ENCODE measurements around the gene UBASH3B.
A peak's percentile ranks its signal among the peaks of the same experiment; 100 is the strongest.

The UBASH3B gene

GRCh38 chr11:122649116-122649515 is 6.4 kb upstream of the UBASH3B start:
- H3K9me3 ChIP-seq (ENCODE audit: control insufficient read depth in 2 of 2, low read length in 2 of 2), result no peaks in the 10 kb centered on the region
- no peak overlapping the region for H3K27ac ChIP-seq (ENCODE audit: low read length)
- H3K4me1 ChIP-seq (ENCODE audit: control insufficient read depth, insufficient read depth, low read length), result no peaks in the 10 kb centered on the region
- H3K27me3 ChIP-seq (ENCODE audit: control insufficient read depth in 1 of 2, insufficient read depth in 2 of 2, low read length in 2 of 2), result peaks cover 0 to 5% of the 10 kb centered on the region in 2 donors
- H3K9ac ChIP-seq (ENCODE audit: low read length in 2 of 2), result no peak overlapping the region
- H3K4me3 ChIP-seq (ENCODE audit: low read length in 2 of 2), result no peak overlapping the region
- H3K36me3 ChIP-seq (ENCODE audit: control insufficient read depth in 2 of 2, insufficient read depth in 2 of 2, low read length in 2 of 2), result no peaks in the 10 kb centered on the region

GRCh38 chr11:122650619-122651018 is 4.9 kb upstream of the UBASH3B start:
- Histone ChIP-seq H3K36me3 (ENCODE audit: control insufficient read depth in 2 of 2, insufficient read depth in 2 of 2, low read length in 2 of 2) (no peaks in the 10 kb centered on the region), H3K27me3 (ENCODE audit: control insufficient read depth in 1 of 2, insufficient read depth in 2 of 2, low read length in 2 of 2) (peaks cover 0 to 5% of the 10 kb centered on the region in 2 donors), H3K9ac (ENCODE audit: low read length in 2 of 2) (no peak overlapping the region), H3K4me1 (ENCODE audit: control insufficient read depth, insufficient read depth, low read length) (peaks cover 6% of the 10 kb centered on the region), H3K9me3 (ENCODE audit: control insufficient read depth in 2 of 2, low read length in 2 of 2) (no peaks in the 10 kb centered on the region), H3K27ac (ENCODE audit: low read length) (no peak overlapping the region), H3K4me3 (ENCODE audit: low read length in 2 of 2) (no peak overlapping the region)

DNA sequence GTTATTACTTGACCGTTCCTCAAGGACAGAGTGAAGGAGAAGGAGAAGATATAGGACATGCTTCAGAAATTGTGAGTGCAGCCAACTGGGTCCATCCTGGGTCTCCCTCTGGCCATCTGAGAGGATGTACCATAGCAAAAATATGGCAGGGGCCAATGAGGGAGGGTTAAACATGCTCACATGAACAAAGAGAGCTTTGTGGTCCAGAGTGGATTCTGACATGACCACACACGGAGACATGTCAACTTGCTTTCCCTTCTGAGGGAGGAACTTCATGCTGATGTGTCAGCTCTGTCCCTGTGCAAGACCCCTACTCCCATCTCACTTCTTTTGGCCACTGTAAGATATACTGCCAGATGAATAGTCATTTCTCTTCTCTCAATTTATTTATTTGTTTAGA is 3.0 kb upstream of the UBASH3B start:
- no peak overlapping the region for H3K27ac ChIP-seq (ENCODE audit: low read length)
- H3K4me3 ChIP-seq (ENCODE audit: low read length in 2 of 2), result no peak overlapping the region
- H3K4me1 ChIP-seq (ENCODE audit: control insufficient read depth, insufficient read depth, low read length), result peaks cover 15% of the 10 kb centered on the region
- H3K9ac ChIP-seq (ENCODE audit: low read length in 2 of 2), result no peak overlapping the region
- no peaks in the 10 kb centered on the region for H3K36me3 ChIP-seq (ENCODE audit: control insufficient read depth in 2 of 2, insufficient read depth in 2 of 2, low read length in 2 of 2)
- H3K9me3 ChIP-seq (ENCODE audit: control insufficient read depth in 2 of 2, low read length in 2 of 2), result no peaks in the 10 kb centered on the region
- peaks cover 0 to 5% of the 10 kb centered on the region in 2 donors for H3K27me3 ChIP-seq (ENCODE audit: control insufficient read depth in 1 of 2, insufficient read depth in 2 of 2, low read length in 2 of 2)

DNA sequence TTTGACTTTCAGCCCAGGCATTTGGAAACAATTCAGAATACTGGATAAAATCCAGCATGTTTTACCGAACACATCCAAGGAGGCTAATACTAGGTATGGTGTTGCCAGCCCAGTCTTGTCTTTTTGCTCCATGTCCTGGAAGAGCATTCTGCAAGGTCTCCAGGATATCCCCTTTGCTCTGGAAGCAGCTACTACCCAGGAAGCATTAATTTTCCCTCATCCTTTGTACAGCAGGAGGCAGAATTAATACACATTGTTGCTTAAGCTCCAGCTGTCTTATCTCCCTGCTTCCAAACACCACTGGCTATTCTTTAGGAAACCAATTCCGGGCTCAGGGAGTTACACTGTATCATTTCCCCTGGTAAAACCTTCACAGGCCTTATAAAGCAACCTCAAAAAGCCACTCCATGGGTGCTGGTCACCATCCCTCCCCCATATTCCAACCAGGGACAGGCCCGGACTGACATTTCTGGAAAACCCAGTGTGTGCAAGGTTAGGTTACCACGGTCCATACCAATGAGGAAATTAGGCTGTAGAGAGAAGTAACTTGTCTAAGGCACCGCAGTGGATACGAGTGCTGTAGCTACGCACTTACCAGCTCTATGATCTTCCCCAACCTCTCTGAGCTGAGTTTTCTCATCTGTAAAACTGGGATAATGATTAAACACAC is 1.5 kb upstream of the UBASH3B start:
- Histone ChIP-seq H3K9ac (ENCODE audit: low read length in 2 of 2) (no peak overlapping the region), H3K27me3 (ENCODE audit: control insufficient read depth in 1 of 2, insufficient read depth in 2 of 2, low read length in 2 of 2) (peaks cover 0 to 5% of the 10 kb centered on the region in 2 donors), H3K4me3 (ENCODE audit: low read length in 2 of 2) (no peak overlapping the region), H3K27ac (ENCODE audit: low read length) (no peak overlapping the region), H3K4me1 (ENCODE audit: control insufficient read depth, insufficient read depth, low read length) (peaks cover 15% of the 10 kb centered on the region), H3K36me3 (ENCODE audit: control insufficient read depth in 2 of 2, insufficient read depth in 2 of 2, low read length in 2 of 2) (no peaks in the 10 kb centered on the region), H3K9me3 (ENCODE audit: control insufficient read depth in 2 of 2, low read length in 2 of 2) (no peaks in the 10 kb centered on the region)

GRCh38 chr11:122656073-122656630 is 630 bp downstream of the UBASH3B start:
- Histone ChIP-seq H3K9me3 (ENCODE audit: control insufficient read depth in 2 of 2, low read length in 2 of 2) (no peaks in the 10 kb centered on the region), H3K9ac (ENCODE audit: low read length in 2 of 2) (peak overlapping the region; percentile 47 to 77), H3K4me3 (ENCODE audit: low read length in 2 of 2) (peak overlapping the region; percentile 80 to 82), H3K27ac (ENCODE audit: low read length) (peak overlapping the region; percentile 78), H3K27me3 (ENCODE audit: control insufficient read depth in 1 of 2, insufficient read depth in 2 of 2, low read length in 2 of 2) (peaks cover 0 to 5% of the 10 kb centered on the region in 2 donors), H3K4me1 (ENCODE audit: control insufficient read depth, insufficient read depth, low read length) (peaks cover 15% of the 10 kb centered on the region), H3K36me3 (ENCODE audit: control insufficient read depth in 2 of 2, insufficient read depth in 2 of 2, low read length in 2 of 2) (no peaks in the 10 kb centered on the region)

DNA sequence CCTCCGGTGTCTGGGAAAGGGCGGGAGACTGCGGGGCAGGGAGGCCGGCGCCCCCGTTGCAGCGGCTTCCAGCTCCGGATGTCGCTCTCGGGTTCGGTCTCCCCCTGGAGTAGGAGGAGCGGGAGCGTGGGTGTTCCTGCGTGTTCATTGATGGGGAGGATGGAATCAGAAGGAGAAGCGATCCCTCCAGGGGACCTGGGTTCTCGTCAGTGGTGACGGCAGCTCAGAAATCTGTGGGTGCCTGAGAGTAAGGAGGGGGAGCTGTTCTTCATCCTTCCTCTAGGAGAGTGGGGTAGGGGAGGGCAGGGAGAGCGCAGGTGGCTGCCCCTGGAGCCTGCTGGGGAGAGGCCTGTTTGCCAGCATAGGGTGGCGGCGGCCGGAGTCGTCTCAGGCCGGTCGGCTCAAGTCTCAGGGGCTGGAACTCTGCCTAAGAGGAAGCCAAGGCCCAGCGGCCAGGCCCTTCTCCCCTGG is 1.1 kb downstream of the UBASH3B start:
- Histone ChIP-seq H3K4me1 (ENCODE audit: control insufficient read depth, insufficient read depth, low read length) (peaks cover 15% of the 10 kb centered on the region), H3K36me3 (ENCODE audit: control insufficient read depth in 2 of 2, insufficient read depth in 2 of 2, low read length in 2 of 2) (no peaks in the 10 kb centered on the region), H3K4me3 (ENCODE audit: low read length in 2 of 2) (peak overlapping the region; percentile 80 to 82), H3K27ac (ENCODE audit: low read length) (peak overlapping the region; percentile 18), H3K9ac (ENCODE audit: low read length in 2 of 2) (peak overlapping the region in 1 of 2 donors; percentile 77), H3K27me3 (ENCODE audit: control insufficient read depth in 1 of 2, insufficient read depth in 2 of 2, low read length in 2 of 2) (peaks cover 0 to 3% of the 10 kb centered on the region in 2 donors), H3K9me3 (ENCODE audit: control insufficient read depth in 2 of 2, low read length in 2 of 2) (no peaks in the 10 kb centered on the region)

DNA sequence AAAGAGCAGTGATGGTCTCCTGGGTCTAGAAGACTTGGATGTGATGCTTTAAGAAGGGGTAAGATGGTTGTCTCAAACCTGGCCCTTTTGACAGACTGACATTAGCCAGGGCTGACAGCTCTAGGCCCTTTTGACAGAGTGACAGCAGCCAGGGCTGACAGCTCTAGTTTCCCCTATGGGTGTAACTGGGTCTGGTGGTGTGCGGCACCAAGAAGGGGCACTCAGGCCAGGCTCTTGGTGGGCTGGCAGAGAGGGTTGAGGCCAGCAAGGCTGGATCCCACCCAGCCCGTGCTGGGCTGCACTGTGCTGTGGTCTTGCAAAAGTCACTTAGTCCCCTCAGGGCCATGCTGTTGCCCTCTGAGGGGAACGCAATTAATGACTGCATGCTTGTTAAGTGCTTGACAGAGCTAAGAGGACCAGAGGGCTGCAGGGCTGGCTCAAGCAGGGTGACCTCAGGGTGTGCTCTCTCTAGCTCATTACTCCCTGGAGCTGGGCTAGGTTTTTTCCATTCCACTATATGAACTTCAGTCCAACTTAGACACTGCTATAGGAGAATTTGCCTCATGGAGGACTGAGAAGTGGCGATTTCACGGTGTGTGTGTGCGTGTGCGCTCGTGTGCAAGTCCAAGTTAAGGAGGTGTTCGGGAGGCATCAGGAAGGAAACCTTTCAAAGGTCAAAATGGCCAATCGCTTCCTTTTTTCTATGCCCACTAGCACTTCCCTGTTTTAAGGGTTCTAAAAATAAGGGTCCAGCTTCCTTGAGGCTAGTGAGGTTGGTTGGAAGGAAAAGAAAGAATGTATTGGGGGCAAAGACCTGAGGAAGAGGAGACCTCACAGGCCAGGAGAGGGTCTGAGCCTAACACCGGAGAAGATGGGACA is 4.4 kb downstream of the UBASH3B start:
- no peaks in the 10 kb centered on the region for H3K36me3 ChIP-seq (ENCODE audit: control insufficient read depth in 2 of 2, insufficient read depth in 2 of 2, low read length in 2 of 2)
- H3K27ac ChIP-seq (ENCODE audit: low read length), result no peak overlapping the region
- H3K4me1 ChIP-seq (ENCODE audit: control insufficient read depth, insufficient read depth, low read length), result peaks cover 15% of the 10 kb centered on the region
- H3K9me3 ChIP-seq (ENCODE audit: control insufficient read depth in 2 of 2, low read length in 2 of 2), result no peaks in the 10 kb centered on the region
- no peaks in the 10 kb centered on the region for H3K27me3 ChIP-seq (ENCODE audit: control insufficient read depth in 1 of 2, insufficient read depth in 2 of 2, low read length in 2 of 2)
- H3K4me3 ChIP-seq (ENCODE audit: low read length in 2 of 2), result no peak overlapping the region
- H3K9ac ChIP-seq (ENCODE audit: low read length in 2 of 2), result no peak overlapping the region

GRCh38 chr11:122661182-122661945 is 5.8 kb downstream of the UBASH3B start:
- Histone ChIP-seq H3K9ac (ENCODE audit: low read length in 2 of 2) (no peak overlapping the region), H3K4me3 (ENCODE audit: low read length in 2 of 2) (no peak overlapping the region), H3K4me1 (ENCODE audit: control insufficient read depth, insufficient read depth, low read length) (peaks cover 11% of the 10 kb centered on the region), H3K27ac (ENCODE audit: low read length) (no peak overlapping the region), H3K27me3 (ENCODE audit: control insufficient read depth in 1 of 2, insufficient read depth in 2 of 2, low read length in 2 of 2) (no peaks in the 10 kb centered on the region), H3K36me3 (ENCODE audit: control insufficient read depth in 2 of 2, insufficient read depth in 2 of 2, low read length in 2 of 2) (no peaks in the 10 kb centered on the region), H3K9me3 (ENCODE audit: control insufficient read depth in 2 of 2, low read length in 2 of 2) (no peaks in the 10 kb centered on the region)

DNA sequence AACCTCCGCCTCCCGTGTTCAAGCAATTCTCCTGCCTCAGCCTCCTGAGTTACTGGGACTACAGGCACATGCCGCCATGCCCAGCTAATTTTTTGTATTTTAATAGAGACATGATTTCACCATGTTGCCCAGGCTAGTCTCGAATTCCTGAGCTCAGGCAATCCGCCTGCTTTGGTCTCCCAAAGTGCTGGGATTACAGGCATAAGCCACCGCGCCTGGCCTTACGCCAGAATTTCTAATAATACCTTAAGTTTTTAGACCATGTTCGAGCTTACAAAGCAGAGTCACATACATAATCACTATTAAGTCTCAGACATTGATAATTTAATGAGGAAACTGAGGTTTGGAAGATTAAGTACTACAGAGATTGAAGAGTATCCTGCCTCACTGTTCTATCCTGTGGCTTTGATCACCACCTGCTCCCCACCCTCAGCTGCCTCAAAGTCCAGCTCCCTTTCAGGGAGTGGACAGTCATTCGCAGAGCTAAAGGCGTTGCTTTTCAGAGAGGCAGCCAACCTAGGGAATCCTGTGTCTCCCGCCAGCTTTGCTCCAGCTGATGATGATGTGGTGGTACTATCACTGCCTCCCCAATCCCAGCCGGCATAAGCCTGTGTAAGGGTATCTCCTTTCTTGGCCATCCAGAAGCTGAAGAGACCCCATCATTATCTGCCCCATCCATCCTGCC is 7.7 kb downstream of the UBASH3B start:
- no peak overlapping the region for H3K4me3 ChIP-seq (ENCODE audit: low read length in 2 of 2)
- no peak overlapping the region for H3K27ac ChIP-seq (ENCODE audit: low read length)
- no peaks in the 10 kb centered on the region for H3K27me3 ChIP-seq (ENCODE audit: control insufficient read depth in 1 of 2, insufficient read depth in 2 of 2, low read length in 2 of 2)
- H3K9ac ChIP-seq (ENCODE audit: low read length in 2 of 2), result no peak overlapping the region
- H3K9me3 ChIP-seq (ENCODE audit: control insufficient read depth in 2 of 2, low read length in 2 of 2), result no peaks in the 10 kb centered on the region
- H3K36me3 ChIP-seq (ENCODE audit: control insufficient read depth in 2 of 2, insufficient read depth in 2 of 2, low read length in 2 of 2), result no peaks in the 10 kb centered on the region
- peaks cover 2% of the 10 kb centered on the region for H3K4me1 ChIP-seq (ENCODE audit: control insufficient read depth, insufficient read depth, low read length)

DNA sequence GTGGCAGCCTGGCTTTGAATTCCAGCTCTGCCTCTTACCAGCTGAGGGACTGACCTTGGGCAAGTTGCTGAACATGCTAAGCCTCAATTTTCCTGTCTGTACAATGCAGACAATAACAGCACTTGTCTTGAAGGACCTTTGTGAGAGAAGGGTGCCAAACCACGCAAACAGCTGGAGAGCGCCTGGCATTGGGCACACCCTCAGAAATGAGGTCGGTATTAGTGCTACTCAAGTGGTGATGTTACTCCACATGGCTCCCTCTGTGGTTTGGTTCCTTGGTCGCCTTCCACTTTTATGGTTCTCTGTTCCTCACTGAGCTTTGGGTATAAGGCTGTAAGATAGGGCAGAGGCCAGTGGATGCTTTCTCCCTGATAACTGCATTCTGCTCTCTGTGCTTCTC is 8.2 kb downstream of the UBASH3B start:
- no peaks in the 10 kb centered on the region for H3K36me3 ChIP-seq (ENCODE audit: control insufficient read depth in 2 of 2, insufficient read depth in 2 of 2, low read length in 2 of 2)
- no peak overlapping the region for H3K9ac ChIP-seq (ENCODE audit: low read length in 2 of 2)
- no peaks in the 10 kb centered on the region for H3K27me3 ChIP-seq (ENCODE audit: control insufficient read depth in 1 of 2, insufficient read depth in 2 of 2, low read length in 2 of 2)
- peaks cover 0 to under 1% of the 10 kb centered on the region in 2 donors for H3K9me3 ChIP-seq (ENCODE audit: control insufficient read depth in 2 of 2, low read length in 2 of 2)
- no peak overlapping the region for H3K27ac ChIP-seq (ENCODE audit: low read length)
- no peak overlapping the region for H3K4me3 ChIP-seq (ENCODE audit: low read length in 2 of 2)
- peaks cover 2% of the 10 kb centered on the region for H3K4me1 ChIP-seq (ENCODE audit: control insufficient read depth, insufficient read depth, low read length)
